HG03457 (cell line): ENCODE data around the gene KAZN.

Source experiments
- ATAC-seq: cut with Tn5 transposase; IDR thresholded peaks from one replicate; pipeline ENCODE4 v1.9.1; 2021; ENCODE audit warnings: moderate number of reproducible peaks; ENCODE audit not compliant: unreplicated experiment

KAZN gene

DNA sequence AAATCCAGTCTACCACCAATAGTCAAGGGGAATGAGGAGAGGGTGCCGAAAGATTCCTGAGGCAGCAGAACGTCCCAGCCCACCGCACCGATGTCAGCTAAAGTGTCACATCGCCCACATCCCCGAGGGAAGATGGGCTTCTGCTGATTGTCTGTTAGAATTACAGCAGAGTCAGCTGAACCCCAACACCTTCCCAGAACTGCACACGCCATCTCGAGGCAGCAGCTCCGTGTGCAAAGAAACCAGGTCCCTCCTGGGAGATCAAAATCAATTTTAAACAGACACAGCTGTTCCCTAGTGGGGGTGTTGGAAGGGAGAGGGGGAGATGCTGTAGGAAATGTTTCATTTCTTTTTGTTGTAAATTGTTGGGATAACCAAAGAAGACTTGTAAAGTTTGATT, 12.8 kb upstream of the KAZN start:
- no peak for ATAC-seq

DNA sequence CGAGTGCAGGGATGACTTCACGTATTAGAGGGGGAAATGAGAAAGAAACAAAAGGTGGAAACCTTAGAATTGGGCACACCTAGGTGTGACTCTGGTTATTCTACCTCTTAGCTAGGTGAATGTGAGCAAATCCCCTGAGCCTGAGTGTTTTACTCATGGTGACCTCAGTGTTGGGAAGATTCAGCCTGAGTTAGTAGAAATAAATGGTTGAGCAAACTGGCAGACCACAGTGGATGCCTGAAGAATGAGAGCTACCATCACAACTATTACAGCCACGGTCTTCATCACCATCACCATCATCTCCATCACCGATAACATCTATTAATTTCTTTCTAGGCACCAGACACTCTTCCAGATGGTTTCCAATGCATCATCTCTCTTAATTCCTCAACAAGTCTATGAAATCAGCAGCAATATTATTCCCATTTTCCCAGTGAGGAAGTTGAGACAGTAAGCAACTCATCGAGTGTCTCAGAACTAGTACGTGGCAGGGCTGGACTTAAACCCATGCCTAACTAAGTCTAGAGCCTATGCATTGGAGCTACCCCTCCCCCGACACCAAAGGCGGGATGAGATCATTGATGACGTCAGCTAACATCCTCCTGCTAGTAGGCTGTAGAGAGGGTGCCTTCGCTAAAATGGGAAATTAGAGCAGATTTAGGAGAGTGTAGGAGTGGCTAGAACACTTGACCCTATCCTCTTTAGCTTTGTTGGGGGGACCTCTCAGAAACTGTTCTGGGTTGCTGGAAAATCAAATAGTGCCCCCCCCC, 7.9 kb upstream of the KAZN start:
- ATAC-seq, result no peak

DNA sequence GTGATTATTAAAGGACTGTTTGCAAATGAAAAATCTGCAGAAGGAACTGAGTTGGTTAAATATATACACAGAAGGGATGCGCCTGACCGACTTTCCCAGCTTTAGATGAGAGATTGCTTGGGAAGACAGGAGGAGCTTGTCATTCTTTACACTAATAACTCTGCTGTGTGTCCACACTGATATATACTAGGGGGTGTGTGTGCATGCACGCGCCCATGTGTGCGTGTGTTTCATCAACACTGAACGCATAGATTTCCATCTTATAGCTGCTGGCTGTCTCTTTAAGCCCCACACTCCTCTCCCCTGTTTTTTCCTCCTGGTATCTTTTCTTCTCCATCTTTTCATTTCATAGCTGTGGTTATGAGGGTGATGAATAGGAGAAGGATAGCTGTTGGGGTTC, 6.9 kb upstream of the KAZN start:
- no peak for ATAC-seq

DNA sequence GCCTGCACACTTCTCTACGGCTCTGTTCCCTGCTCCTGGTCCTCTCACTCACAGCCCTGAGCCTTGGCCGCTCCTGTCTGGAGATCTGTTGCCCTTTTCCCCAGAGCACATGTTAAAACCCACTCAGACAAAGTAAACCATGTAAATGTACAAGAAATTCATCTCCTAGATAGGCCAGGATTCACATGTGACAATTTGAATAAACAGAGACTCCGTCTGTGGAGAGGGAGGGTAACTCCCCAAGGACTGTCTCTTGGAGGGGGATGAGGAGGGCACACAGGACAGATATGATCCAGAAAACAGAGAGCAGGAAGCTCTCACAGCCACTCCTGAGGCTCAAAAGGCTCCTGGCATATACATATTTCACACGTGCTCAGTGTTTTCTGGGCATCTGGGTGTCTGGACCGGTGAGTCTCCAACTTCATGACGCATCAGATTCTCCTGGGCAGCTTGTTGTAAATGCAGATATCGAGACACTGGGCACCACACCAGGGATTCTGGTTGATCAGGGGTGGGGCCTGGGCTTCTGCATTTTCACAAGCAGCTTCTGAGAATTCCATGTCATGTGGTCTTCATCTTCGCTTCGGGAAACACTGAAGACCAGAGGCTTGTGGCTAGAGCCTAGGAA, 6.4 kb upstream of the KAZN start:
- no peak for ATAC-seq

DNA sequence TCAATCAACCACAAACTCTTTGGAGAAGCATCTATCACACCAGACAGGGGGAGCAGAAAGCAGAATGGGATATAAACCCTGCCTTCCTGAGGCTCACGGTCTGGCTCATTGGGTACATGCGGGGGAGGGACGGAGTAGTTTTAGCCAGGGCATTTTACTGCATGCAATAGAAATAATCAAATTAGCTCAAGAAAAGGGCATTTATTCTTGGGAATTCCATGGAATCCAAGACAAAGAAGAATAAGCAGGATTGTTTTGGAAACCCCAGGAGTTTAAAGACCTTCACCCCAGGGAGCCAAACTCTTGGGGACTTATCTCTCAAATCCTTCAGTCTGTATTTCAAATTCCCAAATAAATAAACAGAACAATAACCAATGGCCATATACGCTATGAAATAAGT, 5.2 kb upstream of the KAZN start:
- ATAC-seq, result no peak

DNA sequence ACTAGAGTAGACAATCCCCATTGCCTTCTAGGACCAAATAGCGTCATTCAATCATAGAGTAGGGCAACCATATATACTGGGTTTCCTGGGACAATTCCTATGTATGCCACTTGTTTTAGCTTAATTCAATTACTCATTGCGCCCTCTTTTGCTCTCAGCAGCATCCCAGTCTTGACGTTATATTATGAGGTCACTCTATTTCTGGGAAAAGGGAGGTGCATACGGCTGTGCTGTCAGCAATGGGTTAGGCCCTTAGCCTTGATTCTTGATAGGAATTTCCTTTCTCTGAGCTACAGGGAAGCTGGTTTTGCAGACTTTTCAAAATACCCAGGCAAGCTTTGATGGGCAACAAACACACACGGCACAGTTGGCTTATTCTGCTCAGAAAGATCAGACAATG, 4.4 kb upstream of the KAZN start:
- no peak for ATAC-seq

DNA sequence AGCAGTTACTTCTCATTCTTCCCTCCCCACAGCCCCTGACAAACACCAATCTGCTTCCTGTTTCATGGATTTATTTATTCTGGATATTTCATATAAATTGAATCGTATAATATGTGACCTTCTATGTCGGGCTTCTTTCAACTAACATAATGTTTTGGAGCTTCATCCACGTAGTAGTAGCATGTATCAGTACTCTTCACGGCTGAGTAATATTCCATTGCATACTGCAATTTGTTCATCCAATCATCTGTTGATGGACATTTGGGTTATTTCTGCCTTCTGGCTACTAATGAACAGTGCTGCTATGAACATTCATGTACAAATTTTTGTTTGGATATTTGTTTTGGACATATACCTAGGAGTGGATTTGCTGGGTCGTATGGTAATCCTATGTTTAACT, 1.9 kb upstream of the KAZN start:
- no peak for ATAC-seq

DNA sequence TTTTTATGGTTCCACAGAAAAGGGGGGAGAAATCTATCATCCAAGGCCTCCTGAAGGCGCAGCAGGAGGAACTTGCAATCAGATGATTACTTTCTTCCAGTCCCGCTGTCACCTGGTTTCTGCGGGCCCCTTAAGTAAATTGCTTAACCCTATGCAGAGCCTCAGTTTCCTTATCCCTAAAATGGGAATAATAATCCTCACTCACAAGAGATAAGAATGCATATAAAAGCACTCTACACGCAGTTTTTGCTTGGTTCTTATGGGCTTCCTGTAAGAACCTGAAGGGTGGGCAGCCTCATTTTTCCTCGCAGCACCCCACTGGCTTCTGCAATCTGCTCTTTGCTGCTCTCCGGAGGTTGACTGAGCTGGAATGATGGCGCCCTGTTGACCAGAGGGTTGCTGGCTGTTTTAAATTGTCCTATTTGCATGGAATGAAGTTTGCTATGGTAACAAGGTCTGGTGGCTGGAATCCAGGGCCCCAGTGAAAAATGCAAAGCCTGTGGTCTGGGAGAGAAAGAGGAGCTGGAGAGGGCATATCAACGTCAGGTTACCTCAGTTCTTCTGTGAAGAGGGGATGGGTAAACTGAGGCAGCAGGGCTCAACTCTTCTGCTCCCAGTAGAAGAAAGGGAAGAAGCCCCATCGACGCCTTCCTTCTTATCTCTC, 1.0 kb upstream of the KAZN start:
- no peak for ATAC-seq

DNA sequence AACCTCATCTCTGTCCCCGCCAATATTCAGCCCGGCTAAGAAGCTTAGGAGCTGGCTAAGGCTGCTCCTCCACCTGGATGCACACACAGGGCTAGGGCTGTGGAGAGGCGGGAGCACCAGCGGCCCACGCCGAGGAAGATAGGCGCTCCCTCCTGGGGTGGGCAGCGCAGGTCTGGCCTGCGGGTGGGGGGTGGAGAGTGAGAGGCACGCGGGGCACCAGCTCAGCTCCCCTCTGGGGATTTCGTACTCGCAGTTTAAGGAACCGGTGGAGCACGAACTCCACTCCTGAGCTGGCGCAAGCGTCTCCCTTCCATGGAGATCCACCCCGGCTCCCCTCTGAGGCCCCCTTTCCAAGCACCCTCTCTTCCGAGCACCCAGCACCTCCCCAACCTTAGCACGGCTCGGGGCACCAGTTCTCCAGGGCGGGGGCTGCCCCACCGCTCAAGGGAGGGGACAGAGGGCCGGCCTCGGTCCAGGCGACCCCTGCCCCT, 433 bp upstream of the KAZN start:
- ATAC-seq, result no peak

DNA sequence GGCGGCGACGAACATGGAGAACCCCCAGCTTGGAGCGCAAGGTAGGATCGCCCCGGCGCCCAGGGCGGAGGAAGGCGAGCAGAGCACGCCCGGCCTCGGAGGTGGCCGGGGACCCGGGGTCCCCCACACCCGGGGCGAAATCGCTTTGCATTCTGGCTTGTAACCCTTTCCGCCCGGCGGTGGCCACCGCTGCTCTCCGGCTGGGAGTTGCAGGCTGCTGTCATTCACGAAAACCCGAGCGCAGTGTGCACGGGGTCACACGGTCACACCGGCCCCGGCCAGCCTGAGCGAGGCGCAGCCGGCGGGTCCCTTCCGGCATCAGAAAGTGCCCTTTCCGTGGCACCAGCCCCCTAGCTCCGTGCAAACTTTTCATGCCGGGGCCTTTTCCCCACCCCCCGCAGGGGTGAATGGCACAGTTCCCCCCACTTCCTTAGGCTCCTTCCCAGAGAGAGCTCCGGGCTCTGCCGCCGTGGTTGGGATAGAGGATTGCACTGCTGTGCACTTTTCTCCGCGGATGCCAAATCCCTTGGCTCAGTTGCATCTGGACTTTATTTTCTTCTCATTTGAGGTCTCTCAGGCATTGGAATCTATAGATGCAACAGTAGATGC, 802 bp downstream of the KAZN start:
- no peak for ATAC-seq

DNA sequence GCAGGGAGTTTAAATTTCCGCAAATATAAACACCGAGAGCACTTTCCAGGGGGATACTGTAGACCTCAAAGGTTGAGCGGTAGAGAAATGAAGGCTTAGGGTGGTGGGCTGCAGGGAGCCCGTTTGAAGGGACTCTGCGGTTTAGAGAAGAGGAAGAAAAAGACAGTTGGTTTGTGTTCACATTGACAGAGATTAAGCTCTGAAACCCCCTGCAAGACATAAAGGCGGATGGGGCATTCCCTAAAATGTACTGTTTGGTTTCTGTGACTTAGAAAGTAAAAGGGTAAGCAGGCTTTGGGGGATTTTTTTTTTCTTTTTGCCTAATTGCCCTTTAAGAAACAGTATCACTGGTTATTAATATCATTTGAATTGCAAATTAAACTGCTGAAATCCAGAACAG, 1.3 kb downstream of the KAZN start:
- no peak for ATAC-seq

DNA sequence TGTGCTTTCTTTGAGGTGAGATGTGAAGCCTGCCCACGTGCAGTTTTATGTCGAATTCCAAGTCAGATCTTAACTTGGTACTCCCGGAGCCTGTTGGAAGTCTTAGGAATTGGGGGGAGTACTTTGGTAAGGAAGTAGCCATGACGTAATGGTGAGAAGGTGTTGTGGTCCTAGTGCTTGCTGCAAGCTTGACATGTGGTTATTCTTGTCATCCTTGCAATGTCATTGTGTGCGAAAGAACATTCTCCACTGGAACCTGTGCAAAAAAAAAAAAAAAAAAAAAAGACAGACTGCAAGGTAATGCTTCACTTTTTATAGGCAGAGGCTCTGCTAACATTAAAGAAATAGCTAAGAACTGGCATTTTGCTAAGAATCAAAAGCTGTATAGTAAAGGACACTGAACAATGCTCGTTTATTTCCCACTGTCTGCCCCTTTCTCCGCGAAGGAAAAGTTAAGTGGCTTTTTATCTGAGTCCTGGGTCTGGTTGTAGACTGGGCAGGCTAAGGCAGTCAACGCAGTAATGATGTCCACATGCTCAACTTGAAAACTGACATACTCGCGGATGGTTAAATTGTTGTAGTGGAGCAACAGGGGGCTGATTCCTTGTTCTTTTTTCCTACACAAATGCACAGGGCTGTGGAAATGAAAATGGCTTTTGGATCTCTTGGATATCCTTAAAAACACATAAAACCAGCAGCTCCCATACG, 2.1 kb downstream of the KAZN start:
- no peak for ATAC-seq

DNA sequence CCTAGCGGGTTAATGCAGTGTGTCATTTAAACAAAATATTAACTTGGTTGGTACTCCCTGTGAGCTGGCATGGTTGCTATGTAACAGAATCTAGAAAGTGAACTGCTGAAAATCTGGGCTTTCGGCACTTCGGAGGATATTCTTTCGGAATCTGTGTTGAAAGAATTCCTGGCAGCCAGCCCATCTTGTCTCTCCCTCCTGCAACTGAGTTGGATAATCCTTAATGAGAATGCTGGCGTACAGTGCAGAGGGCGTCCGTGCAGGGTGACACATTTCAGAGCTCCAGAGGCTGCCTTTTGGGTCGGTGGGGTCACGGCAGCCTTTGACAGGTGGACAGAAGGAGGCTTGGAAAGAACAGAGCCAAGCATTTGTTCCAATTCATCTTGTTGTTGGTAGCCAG, 3.7 kb downstream of the KAZN start:
- ATAC-seq, result no peak

DNA sequence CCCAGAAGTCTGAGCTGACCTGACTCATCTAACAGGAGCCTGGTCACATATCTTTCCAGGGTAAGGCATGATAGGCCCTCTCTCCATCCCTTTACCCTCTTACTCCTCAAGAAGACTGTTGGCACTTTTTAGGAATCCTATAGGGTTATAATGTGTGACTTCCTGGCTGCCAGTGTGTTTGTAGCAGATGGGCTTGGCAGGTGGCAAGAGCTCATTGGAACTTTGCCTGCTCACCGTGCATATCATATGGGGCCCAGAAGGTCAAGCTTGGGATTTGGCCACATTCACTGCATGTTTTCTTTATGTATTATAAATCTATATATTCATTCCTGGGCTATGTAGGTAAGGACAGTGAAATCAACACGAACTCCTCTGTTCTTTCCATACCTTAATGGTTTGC, 5.2 kb downstream of the KAZN start:
- no peak for ATAC-seq

DNA sequence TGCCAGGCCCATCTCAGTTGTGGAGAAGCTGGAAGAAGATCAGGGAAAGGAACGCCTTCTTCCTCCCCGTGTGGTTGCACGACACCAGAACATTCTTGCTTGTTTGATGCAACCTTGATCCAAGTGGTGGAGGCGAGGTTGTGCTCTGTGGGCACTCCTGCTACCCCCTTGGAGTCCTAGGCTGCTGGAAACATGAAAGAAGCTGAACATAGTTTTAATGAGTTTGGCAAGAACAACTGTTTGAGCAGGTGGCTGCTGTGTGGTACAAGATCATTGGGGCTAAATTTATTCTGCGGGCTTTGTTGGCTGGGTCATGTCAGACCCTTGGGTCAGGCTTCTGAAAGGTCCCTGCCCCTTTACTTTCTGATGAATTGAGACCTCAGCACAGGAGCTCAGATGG, 5.9 kb downstream of the KAZN start:
- ATAC-seq, result no peak

DNA sequence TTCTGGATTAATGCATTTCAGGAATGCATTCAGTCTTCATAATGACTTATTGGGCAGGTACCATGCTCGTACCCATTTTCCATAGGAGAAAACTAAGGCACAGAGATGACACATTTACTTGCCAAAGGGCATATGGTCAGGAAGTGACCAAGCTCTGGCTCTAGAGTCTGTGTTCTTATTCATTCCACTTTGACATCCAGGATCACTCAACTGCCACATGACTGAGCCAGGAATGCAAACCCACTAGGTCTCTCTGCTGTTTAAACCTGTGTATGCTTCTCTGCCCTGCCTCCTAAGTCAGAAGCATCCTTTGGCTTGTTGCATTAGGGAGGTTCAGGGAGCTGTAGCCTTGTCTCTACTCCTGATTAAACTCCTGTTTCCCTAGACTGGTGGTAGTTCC, 7.5 kb downstream of the KAZN start:
- no peak for ATAC-seq

DNA sequence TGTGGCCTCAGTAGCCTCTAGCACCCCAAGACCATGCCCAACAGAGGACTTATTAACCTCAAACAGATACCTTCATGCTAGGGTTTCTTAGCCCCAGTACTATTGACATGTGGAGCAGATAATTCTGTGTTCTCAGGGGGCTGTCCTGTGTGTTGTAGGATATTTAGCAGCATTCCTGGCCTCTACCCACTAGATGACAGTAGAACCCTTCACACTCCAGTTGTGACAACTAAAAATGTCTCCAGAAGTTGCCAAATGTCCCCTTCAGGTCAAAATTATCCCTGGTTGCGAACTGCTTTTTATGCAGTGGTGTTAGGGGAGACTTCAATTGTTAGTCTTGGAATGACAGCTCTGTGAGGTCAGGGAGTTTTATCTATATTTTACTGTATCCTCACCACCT, 8.1 kb downstream of the KAZN start:
- no peak for ATAC-seq

DNA sequence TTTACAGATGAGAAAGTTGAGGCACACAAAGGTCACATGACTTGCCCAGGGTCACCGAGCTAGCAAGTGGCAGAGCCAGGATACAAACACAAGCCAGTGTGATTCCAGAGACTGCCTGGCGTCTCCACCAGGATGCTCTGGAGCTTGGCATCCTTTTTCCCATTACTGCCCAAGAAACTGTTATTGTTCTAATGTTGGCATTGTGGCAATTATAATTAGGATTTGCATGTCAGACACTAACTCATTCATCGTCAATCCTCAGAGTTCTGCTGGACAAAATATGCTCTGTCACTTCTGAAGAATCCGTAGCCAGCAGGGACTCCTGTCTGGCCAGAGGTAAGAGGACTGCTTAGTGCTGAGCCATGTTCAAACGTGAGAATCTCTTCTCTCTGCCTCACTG, 8.8 kb downstream of the KAZN start:
- no peak for ATAC-seq

DNA sequence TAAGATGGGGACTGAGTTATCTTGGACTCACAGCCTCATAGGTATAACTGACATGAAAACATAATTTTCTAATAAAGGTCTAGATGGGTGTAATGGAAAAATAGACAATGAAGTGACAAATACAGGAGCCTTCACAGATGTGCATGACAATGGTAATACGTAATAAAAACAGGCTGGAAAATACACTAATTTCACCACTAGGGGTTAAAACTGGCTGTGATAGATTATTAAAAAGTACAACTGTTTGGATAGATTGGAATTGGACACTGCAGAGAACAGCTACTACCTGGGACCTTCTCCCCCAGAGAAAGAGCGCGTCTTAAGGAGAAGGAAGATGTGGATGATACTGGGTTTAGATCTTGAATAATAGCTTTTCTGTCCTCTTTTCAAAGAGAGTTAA, 9.8 kb downstream of the KAZN start:
- no peak for ATAC-seq

DNA sequence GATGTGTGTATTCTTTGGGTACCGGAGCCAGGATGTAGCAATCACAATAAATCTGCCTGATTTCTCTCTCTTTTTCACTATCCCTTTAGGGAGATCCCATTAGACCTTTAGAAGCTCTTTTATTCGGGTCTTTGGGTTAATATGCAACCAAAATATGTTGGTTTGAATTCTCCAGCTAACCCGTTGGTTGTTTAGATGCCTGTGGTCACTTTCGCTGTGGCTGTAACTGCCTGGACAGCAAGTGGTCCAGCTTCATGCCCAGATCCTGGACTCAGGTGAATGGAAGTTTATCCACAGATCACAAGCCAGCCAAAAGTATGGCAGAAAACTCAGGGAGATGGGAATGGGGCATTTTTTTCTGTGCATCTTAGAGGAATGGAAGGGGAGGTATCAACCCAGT, 12.3 kb downstream of the KAZN start:
- ATAC-seq, result no peak

DNA sequence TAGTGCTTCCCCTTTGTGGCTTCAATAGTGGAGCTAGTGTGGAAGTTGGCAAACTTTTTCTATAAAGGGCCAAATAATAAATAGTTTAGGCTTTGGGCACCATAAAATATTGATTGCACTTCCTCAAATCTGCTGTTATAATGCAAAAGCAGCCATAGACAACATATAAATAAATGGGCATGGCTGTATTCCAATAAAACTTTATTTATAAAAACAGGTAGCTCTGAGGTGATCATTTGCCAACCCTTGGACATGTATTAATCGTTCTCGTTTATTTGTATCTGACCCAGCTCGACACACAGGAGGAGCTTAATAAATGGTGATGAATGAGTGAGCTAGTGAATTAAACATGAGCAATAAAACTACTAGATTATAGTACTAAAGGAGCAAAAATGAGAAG, 13.3 kb downstream of the KAZN start:
- ATAC-seq, result no peak
